ENCODE measurements around the gene FAM72D.
"Not testable (repeated sequence)": the region's sequence is repeated elsewhere in the genome, so short reads cannot be mapped to it uniquely, and the experiment has no call there.

The FAM72D gene

GRCh38 chr1:145095284-145096057 lies at the start of gene FAM72D, which contains the start of gene SRGAP2B:
Gene FAM72D, plus strand, starts transcription at chr1:145095974. Its CDS starts 874 bp downstream, at chr1:145096848.
Gene SRGAP2B, minus strand, starts transcription at chr1:145095328. Its CDS starts 2,427 bp downstream, at chr1:145092901.
- not testable (repeated sequence) for DNase-seq

- not testable (repeated sequence) for DNase-seq
Measured at GRCh38 chr1:145047553-145047952, 48.2 kb upstream of the FAM72D start.

- not testable (repeated sequence) for DNase-seq
Measured at GRCh38 chr1:145048181-145048856, 47.5 kb upstream of the FAM72D start.

- DNase-seq = not testable (repeated sequence)
Measured at GRCh38 chr1:145052019-145052776, 43.6 kb upstream of the FAM72D start.

GRCh38 chr1:145053428-145053827 lies 42.3 kb upstream of the FAM72D start:
- not testable (repeated sequence) for DNase-seq

- DNase-seq = not testable (repeated sequence)
Measured at GRCh38 chr1:145055217-145055760, 40.5 kb upstream of the FAM72D start.

GRCh38 chr1:145058184-145058583 lies 37.6 kb upstream of the FAM72D start:
- not testable (repeated sequence) for DNase-seq

- not testable (repeated sequence) for DNase-seq
Measured at GRCh38 chr1:145063285-145063684, 32.5 kb upstream of the FAM72D start.

GRCh38 chr1:145063941-145064648 lies 31.7 kb upstream of the FAM72D start:
- not testable (repeated sequence) for DNase-seq

GRCh38 chr1:145065194-145065826 lies 30.5 kb upstream of the FAM72D start:
- DNase-seq = not testable (repeated sequence)

- DNase-seq = not testable (repeated sequence)
Measured at GRCh38 chr1:145066486-145066885, 29.3 kb upstream of the FAM72D start.

GRCh38 chr1:145071569-145071968 lies 24.2 kb upstream of the FAM72D start:
- not testable (repeated sequence) for DNase-seq

- not testable (repeated sequence) for DNase-seq
Measured at GRCh38 chr1:145074021-145074559, 21.7 kb upstream of the FAM72D start.

GRCh38 chr1:145076877-145077276 lies 18.9 kb upstream of the FAM72D start:
- DNase-seq = not testable (repeated sequence)

- DNase-seq = not testable (repeated sequence)
Measured at GRCh38 chr1:145077872-145078786, 17.6 kb upstream of the FAM72D start.

- not testable (repeated sequence) for DNase-seq
Measured at GRCh38 chr1:145078787-145079370, 16.9 kb upstream of the FAM72D start.

- not testable (repeated sequence) for DNase-seq
Measured at GRCh38 chr1:145079737-145080136, 16.0 kb upstream of the FAM72D start.

GRCh38 chr1:145080193-145080592 lies 15.6 kb upstream of the FAM72D start:
- DNase-seq = not testable (repeated sequence)

- not testable (repeated sequence) for DNase-seq
Measured at GRCh38 chr1:145082483-145083255, 13.1 kb upstream of the FAM72D start.

All from activated CD4-positive, alpha-beta T cell treated with anti-CD3 and anti-CD28 coated beads for 48 hours (primary cell).